H9 (cell line): Measurements from ENCODE around the gene PPFIA2. TPM values are rescaled to one million over a fixed set of nuclear protein-coding genes. Genes with fewer than 3 reads are reported as not detected.

Experiments
- DNase-seq: peaks from one replicate; pipeline ENCODE4 v3.0.0-alpha.2; 2017
- H2AFZ ChIP-seq: one replicate; pipeline ENCODE4 v1.6.1; 2013; ENCODE audit warnings: mild to moderate bottlenecking, low read length, control low read depth, moderate library complexity
- H2AK5ac ChIP-seq: 2 replicates; pipeline ENCODE4 v1.6.1; 2013; ENCODE audit warnings: low read length, control low read depth, mixed read lengths; ENCODE audit not compliant: insufficient read length
- H2BK120ac ChIP-seq: one replicate; pipeline ENCODE4 v1.6.1; 2013; ENCODE audit warnings: low read depth, mild to moderate bottlenecking, low read length, control low read depth, inconsistent platforms; ENCODE audit not compliant: poor library complexity, severe bottlenecking
- H2BK12ac ChIP-seq: 2 replicates; pipeline ENCODE4 v1.6.1; 2013; ENCODE audit warnings: low read length, control low read depth, mixed read lengths, low read depth; ENCODE audit not compliant: insufficient read length
- H2BK15ac ChIP-seq: 2 replicates; pipeline ENCODE4 v1.6.1; 2013; ENCODE audit warnings: low read depth, low read length, control low read depth
- H2BK20ac ChIP-seq: one replicate; pipeline ENCODE4 v1.6.1; 2013; ENCODE audit warnings: low read depth, mild to moderate bottlenecking, low read length, control low read depth, inconsistent platforms; ENCODE audit not compliant: poor library complexity, severe bottlenecking
- H2BK5ac ChIP-seq: 2 replicates; pipeline ENCODE4 v1.6.1; 2013; ENCODE audit warnings: low read length, control low read depth, mixed read lengths; ENCODE audit not compliant: insufficient read length
- H3K14ac ChIP-seq: 2 replicates; pipeline ENCODE4 v1.6.1; 2013; ENCODE audit warnings: low read length, control low read depth; ENCODE audit not compliant: insufficient read depth
- H3K18ac ChIP-seq: 2 replicates; pipeline ENCODE4 v1.6.1; 2013; ENCODE audit warnings: low read depth, mild to moderate bottlenecking, mixed read lengths, low read length, control low read depth; ENCODE audit not compliant: insufficient read length
- H3K23ac ChIP-seq: 2 replicates; pipeline ENCODE4 v1.6.1; 2013; ENCODE audit warnings: low read length, control low read depth, mixed read lengths, low read depth; ENCODE audit not compliant: insufficient read length
- H3K23me2 ChIP-seq: 2 replicates; pipeline ENCODE4 v1.6.1; 2013; ENCODE audit warnings: low read depth, mild to moderate bottlenecking, mixed read lengths, low read length, control low read depth; ENCODE audit not compliant: insufficient read length, poor library complexity, severe bottlenecking
- H3K27ac ChIP-seq: 2 replicates; pipeline ENCODE4 v1.5.1; 2013; ENCODE audit warnings: low read length, control low read depth, mixed read lengths, low read depth; ENCODE audit not compliant: insufficient read length
- H3K27me3 ChIP-seq: 2 replicates; pipeline ENCODE4 v1.6.1; 2013; ENCODE audit warnings: low read length, control low read depth, inconsistent platforms; ENCODE audit not compliant: insufficient read depth
- H3K4ac ChIP-seq: 2 replicates; pipeline ENCODE4 v1.6.1; 2013; ENCODE audit warnings: low read depth, mild to moderate bottlenecking, control low read depth, inconsistent platforms, low read length, moderate library complexity
- H3K4me1 ChIP-seq: 2 replicates; pipeline ENCODE4 v1.6.1; 2013; ENCODE audit warnings: low read length, control low read depth, inconsistent platforms; ENCODE audit not compliant: insufficient read depth
- H3K4me2 ChIP-seq: 2 replicates; pipeline ENCODE4 v1.6.1; 2013; ENCODE audit warnings: low read length, control low read depth, mixed read lengths; ENCODE audit not compliant: insufficient read length, insufficient read depth
- H3K56ac ChIP-seq: 2 replicates; pipeline ENCODE4 v1.6.1; 2013; ENCODE audit warnings: low read depth, mild to moderate bottlenecking, mixed read lengths, low read length, control low read depth; ENCODE audit not compliant: insufficient read length
- H3K79me1 ChIP-seq: 2 replicates; pipeline ENCODE4 v1.6.1; 2013; ENCODE audit warnings: low read depth, mild to moderate bottlenecking, moderate library complexity, low read length, control low read depth, inconsistent platforms; ENCODE audit not compliant: insufficient read depth, poor library complexity, severe bottlenecking
- H3K79me2 ChIP-seq: 2 replicates; pipeline ENCODE4 v1.6.1; 2013; ENCODE audit warnings: low read length, control low read depth, inconsistent platforms; ENCODE audit not compliant: insufficient read depth
- H3K9ac ChIP-seq: 2 replicates; pipeline ENCODE4 v1.6.1; 2013; ENCODE audit warnings: low read length, control low read depth, mixed read lengths; ENCODE audit not compliant: insufficient read length; ENCODE audit errors: extremely low read depth
- H3K9me3 ChIP-seq: one replicate; pipeline ENCODE4 v1.6.1; 2013; ENCODE audit warnings: low read depth, low read length, inconsistent platforms; ENCODE audit not compliant: control insufficient read depth
- H3T11ph ChIP-seq: one replicate; pipeline ENCODE4 v1.6.1; 2013; ENCODE audit warnings: mild to moderate bottlenecking, low read length, control low read depth, inconsistent platforms
- H4K20me1 ChIP-seq: one replicate; pipeline ENCODE4 v1.6.1; 2013; ENCODE audit not compliant: control insufficient read depth, insufficient read length, insufficient read depth
- H4K5ac ChIP-seq: 2 replicates; pipeline ENCODE4 v1.6.1; 2013; ENCODE audit warnings: low read depth, mild to moderate bottlenecking, mixed read lengths, low read length, control low read depth; ENCODE audit not compliant: insufficient read length
- H4K8ac ChIP-seq: replicated peaks from 2 replicates; pipeline ENCODE4 v1.6.1; 2013; ENCODE audit warnings: low read length, control low read depth, mixed read lengths, low read depth; ENCODE audit not compliant: insufficient read length
- H4K91ac ChIP-seq: 2 replicates; pipeline ENCODE4 v1.6.1; 2013; ENCODE audit warnings: low read depth, mild to moderate bottlenecking, moderate library complexity, mixed read lengths, low read length, control low read depth; ENCODE audit not compliant: insufficient read length
- H3K27ac Mint-ChIP-seq, 3 experiments: 2 replicates in 2 of 3; 3 replicates in 1 of 3; pipeline ENCODE4 v1.8.0; 2020 to 2021; ENCODE audit warnings: mixed read lengths in 3 of 3, mild to moderate bottlenecking in 1 of 3, moderate library complexity in 1 of 3
- H3K27me3 Mint-ChIP-seq: 2 replicates; pipeline ENCODE4 v1.8.0; 2021; ENCODE audit warnings: low read depth, mild to moderate bottlenecking, moderate library complexity, mixed read lengths
- H3K36me3 Mint-ChIP-seq, 3 experiments: 2 replicates in 2 of 3; 3 replicates in 1 of 3; pipeline ENCODE4 v1.8.0; 2020 to 2021; ENCODE audit warnings: low read depth in 3 of 3, mixed read lengths in 3 of 3; ENCODE audit not compliant: insufficient read depth in 1 of 3
- H3K4me1 Mint-ChIP-seq, 2 experiments: 2 replicates each; pipeline ENCODE4 v1.8.0; 2020; ENCODE audit warnings: mixed read lengths in 2 of 2
- H3K4me3 Mint-ChIP-seq, 2 experiments: 2 replicates in 1 of 2; 3 replicates in 1 of 2; pipeline ENCODE4 v1.8.0; 2020 to 2021; ENCODE audit warnings: mild to moderate bottlenecking in 2 of 2, mixed read lengths in 2 of 2, moderate library complexity in 1 of 2
- H3K9me3 Mint-ChIP-seq, 2 experiments: 2 replicates in 1 of 2; 3 replicates in 1 of 2; pipeline ENCODE4 v1.8.0; 2020; ENCODE audit warnings: mild to moderate bottlenecking in 2 of 2, mixed read lengths in 2 of 2, moderate library complexity in 1 of 2
- CTCF ChIP-seq: fragments of 200-600 bp; sonication (generic); conservative IDR thresholded peaks from 3 replicates; pipeline ENCODE4 v1.8.0; 2021; ENCODE audit warnings: antibody characterized with exemption, mild to moderate bottlenecking
- WGBS: extraction: QIAGEN DNeasy Blood & Tissue Kit; methylation state at CpG from one replicate; pipeline ENCODE4 v1.1.7; 2013; ENCODE audit warnings: missing lambda C conversion rate, low lambda C conversion rate, mixed read lengths; ENCODE audit not compliant: insufficient read length; ENCODE audit errors: extremely low coverage; 5-methylcytosine and 5-hydroxymethylcytosine counted together
- total RNA-seq: library from RNA; stranded (reverse); gene quantifications from 2 replicates; pipeline ENCODE4 v1.2.1, GENCODE V29; 2021

Gene PPFIA2
- total RNA-seq, 1 experiment from 2014 or later: 1.3 TPM

- no CpG with 5 or more reads among the region's 2 CpGs for WGBS
- Histone ChIP-seq H2BK20ac (no peak overlapping the region), H2AFZ (no peak overlapping the region)
Observed at GRCh38 chr12:81245458-81245857, 513.7 kb downstream of the PPFIA2 start.

More at GRCh38 chr12:81245458-81245857, 513.7 kb downstream of the PPFIA2 start:
- H3K4ac ChIP-seq: no peak overlapping the region
- H4K20me1 ChIP-seq: no peaks in the 10 kb centered on the region
- no peak overlapping the region for H2AK5ac ChIP-seq
- Mint-ChIP-seq H3K27me3 (no peaks in the 10 kb centered on the region), H3K4me1 (peaks cover 12% of the 10 kb centered on the region in 2 experiments), H3K27ac (peak overlapping the region; percentile 79 to 95 (median 85); a peak in 6 of 7 replicates), H3K9me3 (peaks cover 0 to 4% of the 10 kb centered on the region in 2 experiments; a peak in 3 of 5 replicates), H3K4me3 (no peak overlapping the region), H3K36me3 (peaks cover 2 to 18% (median 8%) of the 10 kb centered on the region in 3 experiments; a peak in 6 of 7 replicates)
- no peak overlapping the region for H3K14ac ChIP-seq
- no peak overlapping the region for H4K8ac ChIP-seq
- H2BK15ac ChIP-seq: no peak overlapping the region
- no peak overlapping the region for H3K9ac ChIP-seq
- TF ChIP-seq CTCF: no peak
- DNase-seq: no peak
- no peaks in the 10 kb centered on the region for H3K23me2 ChIP-seq
- H3K27me3 ChIP-seq: no peaks in the 10 kb centered on the region
- H3K18ac ChIP-seq: no peak overlapping the region
- H4K5ac ChIP-seq: no peak overlapping the region
- no peak overlapping the region for H3K4me2 ChIP-seq
- no peak overlapping the region for H3K56ac ChIP-seq
- no peaks in the 10 kb centered on the region for H3K4me1 ChIP-seq
- no peak overlapping the region for H4K91ac ChIP-seq
- H3K9me3 ChIP-seq: no peaks in the 10 kb centered on the region
- no peak overlapping the region for H3K23ac ChIP-seq
- no peak overlapping the region for H2BK5ac ChIP-seq
- H3K27ac ChIP-seq: no peak overlapping the region
- no peak overlapping the region for H2BK120ac ChIP-seq
- H3K79me1 ChIP-seq: no peaks in the 10 kb centered on the region
- no peak overlapping the region for H2BK12ac ChIP-seq
- H3K79me2 ChIP-seq: no peaks in the 10 kb centered on the region
- no peak overlapping the region for H3T11ph ChIP-seq
